AG04450 (cell line): ENCODE measurements around the gene PTPN5. TPM values are rescaled to one million over a fixed set of nuclear protein-coding genes. Genes with fewer than 3 reads are reported as not detected.

Experiments used
- CTCF ChIA-PET: fragments of 300-600, 350-600 bp; formaldehyde crosslinking; extraction: SDS; loops from one replicate; lab custom pipeline; 2022; ENCODE audit warnings: antibody characterized with exemption, inconsistent platforms; lab: Charles Lee
- POLR2A ChIA-PET: fragments of 350-600 bp; formaldehyde crosslinking; extraction: SDS; loops from one replicate; lab custom pipeline; 2021; ENCODE audit warnings: antibody characterized with exemption, inconsistent platforms; lab: Yijun Ruan, JAX
- DNase-seq: peaks from one replicate; pipeline ENCODE4 v3.0.0-alpha.2; 2011; ENCODE audit warnings: low read depth, low spot score
- H3K27ac ChIP-seq: one replicate; pipeline ENCODE4 v1.5.1; 2012; ENCODE audit warnings: low read depth, low read length, control low read depth
- H3K27me3 ChIP-seq: one replicate; pipeline ENCODE4 v1.6.0; 2012; ENCODE audit warnings: low read length; ENCODE audit not compliant: control insufficient read depth, insufficient read depth
- H3K4me3 ChIP-seq: 2 replicates; pipeline ENCODE4 v1.5.1; 2011; ENCODE audit warnings: mild to moderate bottlenecking, low read depth, low read length, control low read depth
- H3K9me3 ChIP-seq: 2 replicates; pipeline ENCODE4 v1.5.1; 2012; ENCODE audit warnings: low read length; ENCODE audit not compliant: control insufficient read depth, insufficient read depth
- CTCF ChIP-seq: IDR thresholded peaks from 2 replicates; pipeline ENCODE4 v1.5.1; 2011; ENCODE audit warnings: low read depth, low read length, control low read depth, inconsistent platforms
- polyA plus RNA-seq: library from polyadenylated mRNA; depleted of rRNA; stranded (reverse); fragments of >200 nt; gene quantifications from 2 replicates; pipeline ENCODE4 v1.2.3, GENCODE V29; 2011

The PTPN5 gene
- polyA plus RNA-seq, 1 experiment: not detected

GRCh38 chr11:18726040-18726439 is 65.6 kb downstream of the PTPN5 start, which contains the start of gene IGSF22:
Gene IGSF22, minus strand, starts transcription at chr11:18726188. Its CDS starts 1,952 bp downstream, at chr11:18724236.
- no peak for TF ChIP-seq CTCF
- no peak for DNase-seq
- Histone ChIP-seq H3K9me3 (no peaks in the 10 kb centered on the region; the same call in 1 of the 2 replicates), H3K27ac (no peak within 1 kb of the TSS), H3K27me3 (peaks cover 6% of the 10 kb centered on the region), H3K4me3 (no peak within 1 kb of the TSS)
- POLR2A ChIA-PET: no interaction called here
- CTCF ChIA-PET: interaction anchor here (1.0 kb wide), 1 partner anchor 24 kb away, joined by 3 read pairs; no protein-coding TSS in a partner anchor

DNA sequence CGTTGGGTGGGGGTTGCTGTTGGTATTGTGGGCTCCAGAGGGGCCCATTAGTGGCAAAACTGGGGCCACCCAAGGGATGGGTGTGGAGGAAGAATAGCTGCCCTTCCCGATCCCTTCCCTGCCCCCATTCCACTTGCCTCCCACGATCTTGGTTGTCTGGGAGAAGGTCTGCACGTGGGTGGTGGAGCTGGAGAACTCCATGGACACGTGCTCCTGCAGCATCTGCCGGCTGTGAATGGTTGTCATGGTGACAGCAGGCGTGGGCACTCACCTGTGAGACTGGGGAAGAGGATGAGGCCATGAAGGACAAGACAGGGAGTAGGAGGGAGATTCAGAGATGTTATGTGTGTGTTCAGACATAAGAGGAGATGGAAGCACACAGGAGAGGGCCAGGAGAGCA is 67.6 kb downstream of the PTPN5 start:
- no peak overlapping the region for H3K27ac ChIP-seq
- POLR2A ChIA-PET: no interaction called here
- H3K9me3 ChIP-seq: no peaks in the 10 kb centered on the region; the same call in 1 of the 2 replicates
- H3K4me3 ChIP-seq: no peak overlapping the region
- no peak for TF ChIP-seq CTCF
- CTCF ChIA-PET: interaction anchor here (0.6 to 4.1 kb wide), 4 partner anchors 8 to 151 kb away, joined by 3 to 51 read pairs (median 6); no protein-coding TSS in a partner anchor
- peaks cover 6% of the 10 kb centered on the region for H3K27me3 ChIP-seq
- no peak for DNase-seq

DNA sequence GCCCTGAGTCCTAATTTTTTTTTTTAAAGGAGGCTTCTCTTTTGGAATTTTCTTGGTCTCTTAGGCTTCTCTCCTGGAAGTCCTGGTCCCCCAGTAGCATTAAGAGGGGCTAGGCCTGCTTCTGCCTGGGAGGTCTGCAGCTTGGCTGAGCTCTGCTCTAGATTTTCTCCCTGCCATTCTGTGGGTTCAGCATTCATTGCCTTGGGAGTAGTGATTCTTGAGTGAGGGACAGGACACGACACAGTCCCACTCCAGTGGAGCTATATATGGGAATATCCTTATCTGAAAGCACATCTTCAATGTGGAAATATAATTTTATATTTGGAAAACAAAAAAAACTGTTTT is 69.3 kb downstream of the PTPN5 start:
- TF ChIP-seq CTCF: no peak
- Histone ChIP-seq H3K9me3 (no peaks in the 10 kb centered on the region; the same call in 1 of the 2 replicates), H3K4me3 (no peak overlapping the region), H3K27me3 (peaks cover 6% of the 10 kb centered on the region), H3K27ac (no peak overlapping the region)
- ChIA-PET POLR2A (no interaction called here), CTCF (interaction anchor here (0.6 to 4.1 kb wide), 28 partner anchors 9 to 251 kb away, joined by 3 to 51 read pairs (median 5); partner anchors contain the start of gene TMEM86A)
- DNase-seq: no peak

DNA sequence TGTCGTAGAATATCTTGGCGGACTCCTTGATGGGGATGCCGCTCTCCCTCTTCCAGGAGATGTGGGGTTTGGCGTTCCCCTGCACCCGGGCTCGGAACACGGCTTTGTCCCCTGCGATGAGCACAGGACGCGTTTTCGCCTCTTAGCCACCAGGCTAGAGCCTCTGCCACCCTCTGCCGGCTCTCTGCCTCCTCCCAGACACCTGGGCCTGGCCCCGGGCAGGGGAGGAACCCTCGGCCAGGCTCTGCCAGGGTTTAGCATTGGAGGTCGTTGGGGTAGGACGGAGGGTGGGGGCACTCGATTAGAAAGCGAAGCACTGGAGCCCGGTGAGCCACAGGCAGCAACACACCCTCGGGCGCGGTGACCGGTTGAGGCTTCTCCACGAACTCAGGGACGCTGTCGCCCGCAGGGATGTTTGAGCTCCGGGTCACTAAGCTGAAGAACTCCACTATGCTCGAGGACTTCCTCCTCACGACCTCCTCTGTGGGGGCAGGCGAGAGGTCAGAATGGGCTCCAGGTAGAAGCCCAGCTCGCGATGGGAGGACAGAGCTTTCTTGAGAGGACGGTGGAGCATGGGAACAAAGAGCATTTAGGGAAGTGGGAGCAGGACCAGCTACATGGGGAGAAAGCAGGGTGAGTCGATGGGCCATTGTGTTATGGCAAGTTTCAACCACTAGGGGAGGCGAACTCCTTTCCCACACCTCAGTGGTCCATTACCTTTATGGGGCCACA is 69.9 kb downstream of the PTPN5 start:
- H3K9me3 ChIP-seq: no peaks in the 10 kb centered on the region; the same call in 1 of the 2 replicates

More for the DNA sequence above, 69.9 kb downstream of the PTPN5 start:
- TF ChIP-seq CTCF: peak; percentile 83
- DNase-seq: no peak
- H3K27me3 ChIP-seq: peaks cover 6% of the 10 kb centered on the region
- no peak overlapping the region for H3K27ac ChIP-seq
- ChIA-PET POLR2A (no interaction called here), CTCF (interaction anchor here (0.6 to 4.1 kb wide), 30 partner anchors 8 to 250 kb away, joined by 3 to 51 read pairs (median 5); partner anchors contain the start of gene TMEM86A)
- H3K4me3 ChIP-seq: peak overlapping the region; percentile 65
